Measurements from ENCODE around the gene LGALS9. TPM values are rescaled to one million over a fixed set of nuclear protein-coding genes. Genes with fewer than 3 reads are reported as not detected.
"Not testable (repeated sequence)": the region's sequence is repeated elsewhere in the genome, so short reads cannot be mapped to it uniquely, and the experiment has no call there.

Gene LGALS9
- total RNA-seq, 3 donors from 2014 or later, result 217 to 573 (median 482) TPM

GRCh38 chr17:27671591-27671910 is 40.6 kb downstream of the LGALS9 start:
- no peak for DNase-seq
- Histone ChIP-seq H3K9me3 (no peaks in the 10 kb centered on the region), H3K4me1 (ENCODE audit: low read depth) (no peaks in the 10 kb centered on the region), H3K36me3 (ENCODE audit: low read depth) (no peaks in the 10 kb centered on the region), H3K4me3 (no peak overlapping the region)
- intact Hi-C loops (cut with DNase I, micrococcal nuclease), result no loop called here
- TF ChIP-seq, protein P1, sequence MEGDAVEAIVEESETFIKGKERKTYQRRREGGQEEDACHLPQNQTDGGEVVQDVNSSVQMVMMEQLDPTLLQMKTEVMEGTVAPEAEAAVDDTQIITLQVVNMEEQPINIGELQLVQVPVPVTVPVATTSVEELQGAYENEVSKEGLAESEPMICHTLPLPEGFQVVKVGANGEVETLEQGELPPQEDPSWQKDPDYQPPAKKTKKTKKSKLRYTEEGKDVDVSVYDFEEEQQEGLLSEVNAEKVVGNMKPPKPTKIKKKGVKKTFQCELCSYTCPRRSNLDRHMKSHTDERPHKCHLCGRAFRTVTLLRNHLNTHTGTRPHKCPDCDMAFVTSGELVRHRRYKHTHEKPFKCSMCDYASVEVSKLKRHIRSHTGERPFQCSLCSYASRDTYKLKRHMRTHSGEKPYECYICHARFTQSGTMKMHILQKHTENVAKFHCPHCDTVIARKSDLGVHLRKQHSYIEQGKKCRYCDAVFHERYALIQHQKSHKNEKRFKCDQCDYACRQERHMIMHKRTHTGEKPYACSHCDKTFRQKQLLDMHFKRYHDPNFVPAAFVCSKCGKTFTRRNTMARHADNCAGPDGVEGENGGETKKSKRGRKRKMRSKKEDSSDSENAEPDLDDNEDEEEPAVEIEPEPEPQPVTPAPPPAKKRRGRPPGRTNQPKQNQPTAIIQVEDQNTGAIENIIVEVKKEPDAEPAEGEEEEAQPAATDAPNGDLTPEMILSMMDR (IDR thresholded peaks at IDR 0.05), result no peak
- no peak for ATAC-seq

DNA sequence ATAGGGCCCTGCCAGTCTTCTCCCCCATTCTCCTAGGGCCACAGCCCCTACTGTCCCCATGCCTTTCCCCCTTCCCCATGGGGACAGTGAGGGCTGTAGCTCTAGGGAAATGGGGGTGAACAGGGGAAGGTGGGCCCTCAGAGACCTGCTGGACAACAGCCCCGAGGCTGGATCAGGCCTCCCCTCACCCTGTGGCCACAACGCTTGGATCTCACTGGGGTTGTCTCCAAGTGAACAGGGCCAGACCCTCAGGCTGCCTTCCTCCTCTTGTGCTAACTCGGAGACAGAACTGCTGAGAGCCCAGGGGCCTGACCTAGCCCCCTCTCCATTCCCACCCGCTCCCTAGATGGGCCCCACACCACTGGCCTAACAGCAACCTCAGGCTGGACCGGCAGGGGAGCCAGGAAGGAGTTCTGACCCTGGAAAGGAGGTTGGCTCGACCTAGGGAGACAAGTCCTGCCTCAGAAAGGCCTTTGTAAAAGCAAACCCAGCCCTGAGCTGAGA is 41.0 kb downstream of the LGALS9 start:
- DNase-seq; H3K4me3 ChIP-seq; H3K4me1 ChIP-seq (ENCODE audit: low read depth); H3K9me3 ChIP-seq; intact Hi-C loops (cut with DNase I, micrococcal nuclease); ATAC-seq; H3K36me3 ChIP-seq (ENCODE audit: low read depth): not testable (repeated sequence)

- ATAC-seq, result no peak
- DNase-seq, result no peak
- TF ChIP-seq, protein P1 (IDR thresholded peaks at IDR 0.05), result no peak
- no peaks in the 10 kb centered on the region for H3K36me3 ChIP-seq (ENCODE audit: low read depth)
- no peak overlapping the region for H3K4me3 ChIP-seq
- intact Hi-C loops (cut with DNase I, micrococcal nuclease), result no loop called here
- no peaks in the 10 kb centered on the region for H3K4me1 ChIP-seq (ENCODE audit: low read depth)
- no peaks in the 10 kb centered on the region for H3K9me3 ChIP-seq
These were observed 43.3 kb downstream of the LGALS9 start for GRCh38 chr17:27674335-27674734.

GRCh38 chr17:27677191-27677590 is 46.2 kb downstream of the LGALS9 start:
- Histone ChIP-seq H3K36me3 (ENCODE audit: low read depth) (no peaks in the 10 kb centered on the region), H3K4me1 (ENCODE audit: low read depth) (no peaks in the 10 kb centered on the region), H3K9me3 (no peaks in the 10 kb centered on the region), H3K4me3 (no peak overlapping the region)
- no peak for DNase-seq
- no peak for ATAC-seq
- TF ChIP-seq, protein P1 (IDR thresholded peaks at IDR 0.05), result no peak
- intact Hi-C loops (cut with DNase I, micrococcal nuclease), result no loop called here

GRCh38 chr17:27686322-27686721 is 55.3 kb downstream of the LGALS9 start:
- ATAC-seq; H3K4me1 ChIP-seq (ENCODE audit: low read depth); intact Hi-C loops (cut with DNase I, micrococcal nuclease); H3K4me3 ChIP-seq; H3K36me3 ChIP-seq (ENCODE audit: low read depth); DNase-seq: not testable (repeated sequence)
- H3K9me3 ChIP-seq, result peaks cover 10% of the 10 kb centered on the region

- DNase-seq (no peak), ATAC-seq (no peak)
- Histone ChIP-seq H3K4me3 (no peak overlapping the region), H3K9me3 (peaks cover 27% of the 10 kb centered on the region), H3K36me3 (ENCODE audit: low read depth) (no peaks in the 10 kb centered on the region), H3K4me1 (ENCODE audit: low read depth) (no peaks in the 10 kb centered on the region)
- intact Hi-C loops (cut with DNase I, micrococcal nuclease), result no loop called here
- TF ChIP-seq, protein P1 (IDR thresholded peaks at IDR 0.05), result no peak
These were observed 59.9 kb downstream of the LGALS9 start for GRCh38 chr17:27690882-27691281.

GRCh38 chr17:27695254-27695814 is 64.3 kb downstream of the LGALS9 start:
- H3K4me3 ChIP-seq; H3K4me1 ChIP-seq (ENCODE audit: low read depth); intact Hi-C loops (cut with DNase I, micrococcal nuclease); H3K36me3 ChIP-seq (ENCODE audit: low read depth); ATAC-seq: not testable (repeated sequence)
- H3K9me3 ChIP-seq, result peaks cover 28% of the 10 kb centered on the region
- DNase-seq, result peak in 1 of 3 donors; percentile 4

Other genes with a start within 250 kb of the LGALS9 start
- gene KSR1, start 174.7 kb upstream of the LGALS9 start, total RNA-seq, result 10 to 100 TPM; 20.5 to 50.4 (median 21.3) TPM
- gene NOS2, start 169.3 kb downstream of the LGALS9 start, total RNA-seq, result 10 to 100 TPM; 10.5 to 67.1 (median 11.0) TPM